DND-41 (cell line): Measurements from ENCODE around the gene AP1S3.

ENCODE experiments used
- ATAC-seq: fragments of 200-7000 bp; cut with Tn5 transposase; 3 replicates; pipeline ENCODE4 v1.9.1; 2021; ENCODE audit warnings: low read depth; ENCODE audit not compliant: insufficient read depth
- DNase-seq: peaks from one replicate; pipeline ENCODE4 v3.0.0-alpha.2; 2020
- H2AFZ ChIP-seq: 2 replicates; pipeline ENCODE4 v1.6.0; 2012; ENCODE audit warnings: low read depth, low read length
- H3K27ac ChIP-seq: 2 replicates; pipeline ENCODE4 v1.5.1; 2012; ENCODE audit warnings: low read length, inconsistent platforms
- H3K27me3 ChIP-seq: fragments of 200-600 bp; sonication (generic); 2 replicates; pipeline ENCODE4 v1.6.0; 2012; ENCODE audit warnings: low read length, mild to moderate bottlenecking, inconsistent platforms; ENCODE audit not compliant: insufficient read depth, poor library complexity
- H3K36me3 ChIP-seq: 2 replicates; pipeline ENCODE4 v1.5.1; 2012; ENCODE audit warnings: low read length, inconsistent platforms; ENCODE audit not compliant: insufficient read depth
- H3K4me1 ChIP-seq: 2 replicates; pipeline ENCODE4 v1.5.1; 2012; ENCODE audit warnings: mild to moderate bottlenecking, low read length; ENCODE audit not compliant: insufficient read depth
- H3K4me2 ChIP-seq: 2 replicates; pipeline ENCODE4 v1.6.0; 2012; ENCODE audit warnings: mild to moderate bottlenecking, moderate library complexity, low read length, inconsistent platforms; ENCODE audit not compliant: insufficient read depth
- H3K4me3 ChIP-seq, 2 experiments: fragments of 200-600 bp in 1 of 2; shearing (Covaris generic) in 1 of 2; 2 replicates each; pipeline ENCODE4 v1.5.1; 2012 to 2016; ENCODE audit warnings: inconsistent platforms in 2 of 2, low read length in 2 of 2, mild to moderate bottlenecking in 2 of 2, low read depth in 1 of 2, moderate library complexity in 1 of 2
- H3K79me2 ChIP-seq: 2 replicates; pipeline ENCODE4 v1.6.0; 2012; ENCODE audit warnings: low read length, inconsistent platforms; ENCODE audit not compliant: insufficient read depth
- H3K9ac ChIP-seq: 2 replicates; pipeline ENCODE4 v1.6.0; 2012; ENCODE audit warnings: low read depth, mild to moderate bottlenecking, inconsistent platforms, low read length, moderate library complexity
- H3K9me3 ChIP-seq: 2 replicates; pipeline ENCODE4 v1.5.1; 2012; ENCODE audit warnings: low read length, moderate library complexity, mild to moderate bottlenecking, inconsistent platforms; ENCODE audit not compliant: insufficient read depth, severe bottlenecking
- H4K20me1 ChIP-seq: 2 replicates; pipeline ENCODE4 v1.6.0; 2012; ENCODE audit warnings: low read length; ENCODE audit not compliant: insufficient read depth
- CTCF ChIP-seq: IDR thresholded peaks from 2 replicates; pipeline ENCODE4 v1.5.1; 2012; ENCODE audit warnings: borderline replicate concordance, low read length, moderate library complexity, mild to moderate bottlenecking; ENCODE audit not compliant: poor library complexity, severe bottlenecking; ENCODE audit errors: extremely low read depth
- EZH2 ChIP-seq: IDR thresholded peaks from 3 replicates; pipeline ENCODE4 v1.6.1; 2012; ENCODE audit warnings: borderline replicate concordance, low read depth, mild to moderate bottlenecking, moderate library complexity, low read length, inconsistent platforms; ENCODE audit not compliant: severe bottlenecking

Gene AP1S3

DNA sequence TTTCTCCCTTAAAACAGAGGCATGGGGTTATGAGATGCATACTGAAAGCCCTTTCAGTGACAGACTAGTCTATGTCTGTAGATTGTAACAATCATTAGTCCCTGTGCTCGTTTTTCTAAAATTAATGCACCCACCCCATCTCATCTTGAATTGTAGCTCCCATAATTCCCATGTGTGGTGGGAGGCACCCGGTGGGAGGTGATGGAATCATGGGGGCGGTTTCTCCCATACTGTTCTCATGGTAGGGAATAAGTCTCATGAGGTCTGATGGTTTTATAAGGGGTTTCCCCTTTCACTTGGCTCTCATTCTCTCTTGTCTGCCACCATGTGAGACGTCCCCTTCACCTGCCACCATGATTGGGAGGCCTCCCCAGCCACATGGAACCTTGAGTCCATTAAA, 100.9 kb downstream of the AP1S3 start:
- Histone ChIP-seq H3K36me3 (no peaks in the 10 kb centered on the region), H3K27me3 (no peaks in the 10 kb centered on the region), H4K20me1 (no peaks in the 10 kb centered on the region), H3K4me1 (no peaks in the 10 kb centered on the region), H3K79me2 (no peaks in the 10 kb centered on the region), H3K4me2 (no peak overlapping the region), H2AFZ (no peak overlapping the region), H3K9me3 (no peaks in the 10 kb centered on the region), H3K9ac (no peak overlapping the region), H3K4me3 (no peak overlapping the region), H3K27ac (no peak overlapping the region)
- no peak for ATAC-seq
- no peak for DNase-seq
- TF ChIP-seq CTCF (no peak), EZH2 (no peak)

DNA sequence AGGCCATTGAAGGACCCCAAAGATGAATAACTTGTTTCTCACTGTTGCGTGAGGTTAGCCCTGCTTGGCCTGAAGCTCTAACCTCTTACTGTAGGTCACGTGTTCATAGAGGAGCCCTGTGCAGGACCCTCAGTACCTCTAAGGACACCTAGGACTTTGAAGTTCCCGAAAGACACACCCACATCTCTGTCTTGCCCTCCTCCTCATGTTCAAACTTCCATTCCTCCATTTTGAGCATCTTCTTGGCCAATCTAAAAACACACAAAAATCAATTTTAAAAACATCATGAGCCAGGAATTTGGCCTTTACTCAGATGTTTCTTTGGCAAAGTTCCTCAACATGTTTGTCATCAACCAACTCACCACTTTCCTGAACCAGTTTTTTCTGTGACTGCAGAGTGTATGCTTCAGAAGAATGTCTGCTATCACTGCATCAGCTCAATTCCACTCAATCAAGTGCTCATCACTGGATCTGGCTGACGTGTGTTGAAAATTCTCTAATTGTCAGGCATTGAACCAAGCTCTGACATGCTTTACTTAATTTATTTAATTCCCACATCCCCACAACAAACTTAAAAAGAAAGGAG, 101.6 kb downstream of the AP1S3 start:
- H2AFZ ChIP-seq, result no peak overlapping the region

DNA sequence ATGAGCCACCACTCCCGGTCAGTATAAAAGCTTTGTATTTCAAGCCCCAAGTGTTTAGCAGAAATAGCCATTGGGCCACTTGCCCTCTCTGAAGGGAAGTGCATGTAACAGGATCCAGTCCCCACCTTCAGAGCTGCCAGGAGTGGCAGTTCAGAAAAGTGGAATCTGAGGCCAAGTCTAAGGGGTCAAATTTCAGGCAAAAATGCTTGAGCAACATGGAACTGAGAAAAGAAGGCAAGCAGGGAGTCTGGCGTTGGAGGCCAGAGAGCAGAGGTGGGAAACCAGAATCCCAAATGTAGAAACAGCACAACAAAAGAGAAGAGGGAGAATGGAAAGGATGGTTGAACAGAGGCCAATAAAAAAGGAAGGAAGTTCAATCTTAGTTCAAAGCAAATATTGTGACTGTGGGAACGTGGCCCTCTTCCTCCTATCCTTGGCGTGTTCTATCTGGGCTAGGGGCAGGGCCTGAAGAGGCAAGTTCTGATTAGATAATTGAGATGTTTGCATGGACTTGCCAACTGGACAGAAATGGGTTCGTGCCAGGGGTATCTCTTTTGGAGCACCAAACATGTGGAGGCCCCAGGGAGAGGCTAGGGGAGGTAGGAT, 102.2 kb downstream of the AP1S3 start:
- Histone ChIP-seq H3K36me3 (no peaks in the 10 kb centered on the region), H3K4me3 (no peak overlapping the region), H3K79me2 (no peaks in the 10 kb centered on the region), H3K4me2 (no peak overlapping the region), H3K9me3 (no peaks in the 10 kb centered on the region), H3K4me1 (no peaks in the 10 kb centered on the region), H3K27me3 (no peaks in the 10 kb centered on the region), H3K9ac (no peak overlapping the region), H2AFZ (no peak overlapping the region), H3K27ac (no peak overlapping the region), H4K20me1 (no peaks in the 10 kb centered on the region)
- TF ChIP-seq EZH2, result no peak
- no peak for TF ChIP-seq CTCF
- DNase-seq, result no peak
- no peak for ATAC-seq

More for the DNA sequence above, 101.6 kb downstream of the AP1S3 start:
- TF ChIP-seq CTCF, result no peak
- TF ChIP-seq EZH2, result no peak
- no peaks in the 10 kb centered on the region for H3K4me1 ChIP-seq
- no peak for DNase-seq
- H3K9me3 ChIP-seq, result no peaks in the 10 kb centered on the region
- no peaks in the 10 kb centered on the region for H3K79me2 ChIP-seq
- no peaks in the 10 kb centered on the region for H3K27me3 ChIP-seq
- no peaks in the 10 kb centered on the region for H3K36me3 ChIP-seq
- H3K27ac ChIP-seq, result no peak overlapping the region
- no peaks in the 10 kb centered on the region for H4K20me1 ChIP-seq
- ATAC-seq, result no peak
- no peak overlapping the region for H3K4me3 ChIP-seq
- H3K9ac ChIP-seq, result no peak overlapping the region
- H3K4me2 ChIP-seq, result no peak overlapping the region

DNA sequence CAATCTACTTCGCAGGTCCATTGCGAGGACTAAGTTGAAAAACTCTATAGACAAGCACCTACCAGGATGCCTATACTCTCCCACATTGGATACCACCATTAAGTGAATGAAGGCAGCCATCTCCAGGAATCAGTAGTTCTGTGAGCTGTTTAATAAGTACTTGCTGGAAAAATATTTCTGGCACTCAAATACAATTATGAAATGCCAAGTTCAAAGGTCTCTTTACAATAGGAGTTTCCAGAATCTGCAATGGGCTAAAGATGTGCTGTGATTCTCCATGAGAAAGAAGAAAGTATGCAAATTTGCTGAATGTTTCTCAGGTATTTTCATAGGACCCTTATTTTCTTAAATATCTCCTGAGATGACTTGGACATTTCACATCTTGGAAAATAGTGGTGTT, 103.0 kb downstream of the AP1S3 start:
- Histone ChIP-seq H3K27ac (no peak overlapping the region), H3K4me3 (no peak overlapping the region), H4K20me1 (no peaks in the 10 kb centered on the region), H2AFZ (no peak overlapping the region), H3K4me1 (no peaks in the 10 kb centered on the region), H3K79me2 (no peaks in the 10 kb centered on the region), H3K9me3 (no peaks in the 10 kb centered on the region), H3K9ac (no peak overlapping the region), H3K36me3 (no peaks in the 10 kb centered on the region), H3K4me2 (no peak overlapping the region), H3K27me3 (no peaks in the 10 kb centered on the region)
- TF ChIP-seq CTCF (no peak), EZH2 (no peak)
- DNase-seq (no peak), ATAC-seq (no peak)
